Stimulated activated CD8-positive, alpha-beta memory T cell treated with anti-CD3 and anti-CD28 coated beads, Interleukin-15, amount 100 ng/mL, for 4 hours (primary cell): ENCODE results near the gene BATF.

ENCODE experiments used
- DNase-seq, 2 donors: peaks; one replicate each; pipeline ENCODE4 v3.0.0-alpha.2; 2020; ENCODE audit warnings: low read depth in 2 of 2

Gene BATF

DNA sequence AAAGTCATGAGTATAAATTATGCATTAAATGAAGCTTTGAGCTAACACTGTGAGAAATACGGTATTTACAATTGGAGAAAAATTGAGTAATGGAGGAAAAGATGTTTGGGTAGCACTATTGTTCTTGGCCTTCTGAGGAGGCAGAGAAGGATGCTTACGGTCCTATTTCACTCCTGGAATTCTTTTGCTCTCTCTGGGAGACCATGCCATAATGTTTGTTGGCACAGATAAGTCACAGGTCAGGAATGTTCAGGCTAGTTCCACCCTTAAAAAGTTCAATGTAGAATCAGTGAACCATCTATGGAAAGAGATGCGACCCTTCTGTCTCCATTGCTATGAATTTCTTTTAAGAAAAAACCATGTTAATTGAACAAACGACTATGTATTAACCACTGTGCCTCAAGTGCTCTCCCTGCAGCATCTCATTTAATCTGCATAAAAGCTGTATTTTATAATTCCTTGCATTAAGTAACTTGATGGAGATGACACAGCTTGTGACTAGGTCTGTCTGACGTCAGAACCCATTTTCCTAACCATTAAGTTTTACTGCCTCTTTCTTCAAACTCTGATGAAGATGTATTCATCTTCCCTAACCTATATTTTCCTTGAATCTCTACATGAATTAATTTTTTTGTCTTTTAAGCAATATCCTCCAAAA lies 9.5 kb downstream of the BATF start:
- DNase-seq: no peak

DNA sequence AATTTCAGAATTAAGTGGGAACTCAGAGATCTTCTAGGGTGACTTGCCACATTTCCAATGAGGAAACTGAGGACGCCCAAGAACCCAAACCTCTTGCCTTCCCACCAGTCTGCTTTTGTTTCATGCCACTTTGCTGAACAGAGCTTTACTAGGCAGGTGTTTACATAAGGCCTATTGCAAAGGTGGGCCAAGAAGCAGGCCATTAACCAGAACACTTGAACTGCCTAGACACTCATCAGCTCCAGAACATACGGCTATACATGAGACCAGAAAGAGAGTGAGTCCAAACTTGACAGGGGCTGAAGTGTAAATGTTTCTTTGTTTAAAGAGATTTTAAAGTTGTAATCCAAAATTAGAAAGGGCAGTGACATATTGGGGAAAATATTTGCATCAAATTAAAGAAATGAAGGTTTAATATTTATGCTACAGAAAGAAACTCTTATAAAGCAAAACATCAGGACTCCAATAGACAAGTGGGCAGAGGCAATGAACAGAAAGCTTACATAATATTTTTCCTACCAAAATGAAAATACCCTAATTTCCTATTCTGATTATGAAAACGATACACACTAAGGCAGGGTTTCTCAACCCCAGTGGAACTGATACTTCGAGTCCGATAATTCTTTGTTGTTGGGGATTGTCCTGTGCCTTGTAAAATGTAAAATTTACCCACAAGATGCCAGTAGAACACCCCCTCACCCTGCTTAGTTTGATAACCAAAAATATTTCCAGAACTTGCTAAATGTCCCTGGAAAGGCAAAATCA lies 11.7 kb downstream of the BATF start:
- DNase-seq: no peak

DNA sequence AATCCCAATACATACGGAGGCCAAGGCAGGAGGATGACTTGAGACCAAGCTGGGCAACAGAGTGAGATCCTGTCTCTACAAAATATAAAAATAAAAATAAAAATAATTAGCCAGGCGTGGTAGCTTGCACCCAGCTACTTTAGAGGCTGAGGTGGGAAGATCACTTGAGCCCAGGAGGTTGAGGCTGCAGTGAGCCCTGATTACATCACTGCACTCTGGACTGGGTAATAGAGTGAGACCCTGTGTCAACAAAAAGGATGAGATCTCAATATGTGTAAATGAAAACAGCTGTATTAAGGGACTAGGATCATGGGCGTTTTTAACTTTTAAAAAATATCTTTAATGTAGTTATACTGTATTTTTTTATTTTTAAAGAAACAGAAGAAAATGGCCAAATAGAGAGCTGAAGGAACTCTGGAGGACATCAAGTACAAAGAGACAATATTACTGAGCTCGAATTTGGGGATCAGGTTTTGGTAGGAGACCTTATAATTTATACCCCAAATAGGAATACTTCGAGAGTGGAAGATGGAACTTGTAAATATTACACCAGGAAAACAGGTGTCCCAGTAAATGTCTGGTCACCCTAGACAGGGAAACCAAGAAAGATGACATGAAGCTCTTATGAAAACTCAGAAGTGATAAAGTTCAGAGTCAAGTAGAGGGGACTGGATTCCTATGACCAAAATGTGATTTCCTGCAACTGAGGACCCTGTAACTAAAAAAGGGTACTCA lies 13.1 kb downstream of the BATF start:
- DNase-seq: no peak

DNA sequence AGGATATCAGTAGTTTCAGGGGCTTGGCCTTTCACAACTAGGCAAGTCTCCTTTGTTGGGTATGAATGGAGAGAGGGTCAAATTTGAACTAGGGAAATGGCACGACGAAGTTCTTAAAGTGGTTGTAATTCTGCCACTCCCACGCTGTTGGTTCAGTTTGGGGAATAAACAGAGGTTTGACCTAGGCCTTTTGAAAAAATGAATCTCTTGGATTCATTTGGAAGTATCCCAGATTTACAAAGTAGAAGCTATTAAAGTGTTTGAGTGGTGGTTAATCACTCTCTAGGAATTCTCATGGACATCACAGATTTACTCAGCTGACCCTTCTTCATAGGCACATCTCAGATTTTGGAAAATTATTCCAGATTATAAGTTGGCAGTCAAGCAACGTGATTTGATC lies 14.8 kb downstream of the BATF start:
- DNase-seq: no peak

DNA sequence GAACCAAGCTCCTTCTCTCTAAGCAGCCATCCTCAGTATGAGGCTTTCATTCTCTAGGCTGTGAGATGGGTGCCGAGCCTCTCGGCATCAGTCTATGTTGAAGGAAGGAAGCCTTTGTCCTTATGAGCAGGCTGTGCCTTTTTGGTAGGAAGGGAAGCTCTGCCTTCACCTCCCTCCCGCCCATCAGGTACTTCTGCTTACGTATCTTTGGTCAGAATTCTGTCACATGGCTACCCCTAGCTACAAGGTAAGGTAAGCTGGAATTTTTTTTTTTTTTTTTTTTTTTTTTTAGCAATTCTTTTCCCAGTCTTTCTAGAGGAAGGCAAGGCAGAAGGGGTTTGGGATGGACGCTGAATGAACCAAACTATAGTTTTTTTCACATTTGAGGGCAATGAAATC lies 16.9 kb downstream of the BATF start:
- DNase-seq: no peak

DNA sequence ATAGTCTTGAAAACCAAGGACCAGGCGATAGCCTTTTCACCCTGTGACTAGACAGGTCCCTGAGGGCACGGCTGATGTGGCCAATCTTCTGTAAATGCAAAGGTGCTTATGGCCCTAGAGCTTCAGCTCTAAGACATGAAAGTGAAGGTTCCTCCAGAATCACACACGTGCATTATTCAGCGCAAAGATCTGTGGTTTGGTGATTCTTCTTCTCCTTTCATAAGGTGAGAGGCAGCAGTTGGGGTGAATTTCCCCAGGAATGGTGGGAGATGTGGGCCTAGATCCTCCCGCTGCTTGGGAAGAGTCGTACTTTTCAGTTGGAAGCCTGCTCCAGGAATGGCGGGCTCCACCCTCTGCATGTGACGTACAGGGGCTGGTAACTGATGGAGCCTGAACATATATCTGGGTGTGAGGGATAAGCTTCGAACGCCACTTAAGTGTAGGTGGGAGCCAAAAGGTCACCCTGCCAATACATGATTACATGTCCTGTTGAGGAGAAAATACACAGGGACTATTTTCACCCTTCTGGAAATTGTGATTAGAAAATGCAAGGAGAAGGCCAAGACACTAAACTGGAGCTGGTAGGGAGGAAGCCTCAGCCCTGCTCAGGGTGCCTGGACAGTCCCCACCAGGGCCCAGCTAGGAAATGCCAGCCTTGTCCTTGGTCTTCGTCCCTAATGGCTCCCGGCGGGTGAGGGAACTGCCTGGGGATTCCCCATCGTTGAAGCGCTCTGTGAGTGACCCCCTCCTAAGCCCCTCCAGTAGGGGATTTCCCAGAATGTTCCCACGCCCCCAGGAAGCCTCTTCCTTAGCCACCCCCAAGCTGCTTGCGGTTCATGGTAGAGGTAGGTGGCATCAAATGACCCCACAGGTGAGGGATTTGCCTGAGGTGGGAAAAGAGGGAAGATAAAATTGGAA lies 17.6 kb downstream of the BATF start:
- DNase-seq: no peak

DNA sequence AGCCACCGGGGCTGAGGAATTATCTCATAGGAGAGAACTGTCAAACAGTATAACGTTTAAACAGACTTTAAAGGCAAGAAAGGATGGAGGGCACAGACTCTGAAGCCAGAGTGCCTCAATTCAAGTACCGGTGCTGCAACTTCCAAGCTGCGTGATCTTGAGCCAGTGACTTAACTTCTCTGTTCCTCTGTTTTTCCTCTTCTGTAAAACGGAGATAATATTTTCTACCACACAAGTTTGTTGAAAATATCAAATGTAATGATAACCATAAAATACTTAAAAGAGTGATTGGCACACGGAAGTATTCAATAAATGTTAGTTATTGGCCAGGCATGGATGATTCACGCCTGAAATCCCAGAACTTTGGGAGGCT lies 18.2 kb downstream of the BATF start:
- no peak for DNase-seq

DNA sequence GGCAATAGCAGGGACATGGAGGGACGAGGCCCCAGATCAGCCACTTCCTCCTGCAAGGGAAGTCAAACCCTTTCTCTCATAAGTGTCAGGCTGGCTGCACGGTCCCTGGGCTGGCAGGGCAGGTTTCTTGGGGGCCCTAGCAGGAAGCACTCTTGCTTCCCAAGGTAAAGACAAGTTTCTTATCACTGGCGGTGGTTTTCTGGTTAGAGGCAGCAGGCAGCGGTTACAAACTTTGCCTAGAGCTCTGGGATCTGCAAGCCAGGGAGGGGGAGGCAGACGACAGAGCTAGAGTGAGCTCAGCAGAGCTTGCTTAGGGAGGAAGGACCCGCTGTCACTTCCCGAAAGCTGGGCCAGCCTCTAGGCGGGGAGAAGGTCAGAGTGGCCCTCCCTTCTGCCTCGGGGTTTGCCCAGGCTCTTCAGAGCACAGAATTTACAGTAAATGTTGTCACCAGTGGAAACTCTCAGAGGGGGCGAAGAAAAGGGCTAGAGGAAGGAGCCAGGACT lies 20.4 kb downstream of the BATF start:
- DNase-seq: peak; percentile 64 to 76

DNA sequence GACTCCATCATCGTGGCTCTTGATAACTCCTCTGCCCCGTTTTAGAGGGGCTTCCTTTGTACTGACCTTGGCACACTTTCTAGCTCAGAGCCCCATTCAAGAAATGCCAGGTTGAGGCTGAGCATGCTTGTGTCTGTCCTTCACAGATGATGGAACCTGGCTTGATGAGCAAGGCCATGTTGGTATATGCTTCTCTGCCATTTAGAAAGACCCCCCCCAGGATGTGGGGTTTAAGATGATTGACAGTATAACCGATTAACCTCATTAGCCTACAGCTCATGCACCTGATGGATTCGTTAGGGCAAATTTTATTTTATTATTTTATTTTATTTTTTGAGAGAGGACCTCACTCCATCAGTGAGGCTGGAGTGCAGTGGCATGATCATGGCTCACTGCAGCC lies 21.0 kb downstream of the BATF start:
- no peak for DNase-seq

DNA sequence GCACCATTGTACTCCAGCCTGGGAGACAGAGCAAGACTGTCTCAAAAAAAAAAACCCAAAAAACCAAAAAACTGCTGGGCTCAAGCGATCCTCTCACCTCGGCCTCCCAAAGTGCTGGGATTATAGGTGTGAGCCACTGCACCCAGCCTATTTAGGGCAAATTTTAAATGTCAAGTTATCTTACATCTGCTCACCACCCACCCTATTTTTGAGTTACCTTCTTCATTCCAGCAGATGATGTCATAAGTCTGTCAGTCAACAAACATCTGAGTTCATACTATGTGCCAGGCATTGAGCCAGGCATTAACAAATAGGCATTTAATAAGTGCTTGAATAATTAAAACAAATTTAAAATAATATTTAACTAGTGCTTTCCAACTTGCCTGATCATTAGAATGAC lies 21.5 kb downstream of the BATF start:
- no peak for DNase-seq

DNA sequence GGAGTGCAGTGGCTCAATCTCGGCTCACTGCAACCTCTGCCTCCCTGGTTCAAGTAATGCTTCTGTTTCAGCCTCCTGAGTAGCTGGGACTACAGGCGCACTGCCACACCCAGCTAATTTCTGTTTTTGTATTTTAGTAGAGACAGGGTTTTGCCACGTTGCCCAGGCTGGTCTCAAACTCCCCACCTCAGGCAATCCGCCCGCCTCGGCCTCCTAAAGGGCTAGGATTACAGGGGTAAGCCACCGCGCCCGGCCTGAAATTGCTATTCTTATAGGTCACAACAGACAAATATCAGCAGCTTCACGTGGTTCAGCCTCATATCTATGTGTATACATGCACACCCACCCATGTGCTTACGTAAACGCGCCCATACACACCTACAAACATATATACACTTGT lies 23.6 kb downstream of the BATF start:
- DNase-seq: no peak

DNA sequence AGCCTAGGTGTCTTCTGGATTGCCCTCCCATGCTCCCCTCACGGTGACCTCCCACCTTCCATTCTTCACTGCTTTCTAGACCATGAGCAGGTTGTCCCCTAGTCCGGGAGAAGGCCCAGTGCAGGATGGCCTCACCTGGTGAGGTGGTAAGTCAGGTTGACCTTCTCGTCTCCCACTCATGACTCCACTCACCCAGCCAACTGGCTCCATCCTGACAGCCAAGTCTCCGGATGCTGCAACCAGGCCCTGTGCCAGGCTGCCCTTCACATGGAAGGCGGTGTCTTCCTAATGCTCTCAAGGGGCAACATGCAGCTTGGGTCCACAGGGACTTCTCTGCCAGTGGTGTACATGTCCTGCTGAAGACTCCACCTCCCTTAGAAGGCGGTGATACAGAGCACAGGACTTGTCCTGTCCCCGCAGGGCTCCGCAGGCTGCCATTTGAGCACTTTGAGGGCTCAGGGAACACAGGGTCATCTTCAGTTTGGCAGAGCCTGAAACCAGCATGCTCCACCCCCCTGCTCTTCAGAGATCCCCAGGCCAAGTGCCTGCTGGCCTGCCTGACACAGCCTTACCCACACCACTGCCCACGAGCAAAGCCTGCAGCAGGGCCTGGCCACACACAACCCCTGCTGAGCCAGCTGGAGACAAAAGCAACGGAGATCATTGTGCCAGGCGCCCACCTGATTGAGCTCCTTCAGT lies 25.4 kb downstream of the BATF start:
- no peak for DNase-seq

DNA sequence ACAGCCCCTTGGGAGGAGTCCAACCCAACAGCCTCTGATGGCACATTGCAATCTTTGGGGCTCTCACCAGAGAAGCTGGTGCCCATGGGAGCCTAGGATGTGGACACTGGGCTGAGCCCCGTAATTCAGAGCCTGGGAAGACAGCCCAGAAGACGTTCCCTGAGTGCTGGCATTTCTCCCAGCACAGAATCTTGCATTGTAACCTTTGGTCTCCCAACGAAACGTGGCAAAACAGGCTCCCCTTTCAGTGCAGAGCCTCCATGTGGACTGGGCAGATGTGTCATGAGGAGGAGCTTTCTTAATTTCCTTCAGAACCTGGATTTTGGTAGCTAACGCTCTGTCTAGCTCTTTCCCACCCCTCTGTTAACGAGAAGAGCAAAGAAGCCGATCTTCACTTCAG lies 26.3 kb downstream of the BATF start:
- no peak for DNase-seq

DNA sequence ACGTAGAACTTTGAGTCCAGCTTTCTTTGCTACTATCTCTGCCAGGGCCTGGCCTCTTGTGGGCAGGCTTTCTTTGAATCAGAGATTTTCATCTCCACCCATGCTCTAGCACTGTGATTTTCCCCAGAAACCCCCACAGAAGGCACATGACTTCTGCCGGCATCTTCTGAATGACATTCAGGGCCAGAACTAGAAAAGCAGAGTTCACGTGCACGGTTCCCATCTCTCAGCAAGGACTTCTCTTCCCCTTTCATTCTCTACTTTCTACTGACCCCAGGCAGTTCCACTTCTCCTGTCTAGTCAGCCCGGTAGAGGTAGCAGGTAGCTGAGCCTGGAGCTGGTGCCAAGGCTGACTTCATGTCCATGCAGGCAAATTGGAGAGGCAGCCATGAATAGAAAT lies 26.9 kb downstream of the BATF start:
- no peak for DNase-seq

DNA sequence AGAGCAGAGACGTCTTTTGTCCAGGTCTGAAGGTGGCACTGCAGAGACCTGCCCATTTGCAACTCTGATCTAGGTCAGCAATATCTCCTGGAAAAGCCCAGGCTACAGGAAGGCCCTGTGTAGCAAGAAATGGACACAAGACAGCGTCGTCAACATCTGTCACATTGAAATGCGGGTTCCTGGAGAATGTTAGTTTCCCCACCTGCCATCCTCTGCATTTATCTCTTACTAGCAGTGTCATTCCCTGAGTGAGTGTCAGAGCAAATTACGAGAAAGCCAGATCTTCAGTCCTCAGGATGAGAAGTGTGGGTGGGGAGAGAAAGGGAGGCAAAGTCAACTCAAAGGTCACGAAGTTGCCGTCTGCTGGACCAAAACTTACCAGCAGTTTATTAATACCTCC lies 28.8 kb downstream of the BATF start:
- no peak for DNase-seq

DNA sequence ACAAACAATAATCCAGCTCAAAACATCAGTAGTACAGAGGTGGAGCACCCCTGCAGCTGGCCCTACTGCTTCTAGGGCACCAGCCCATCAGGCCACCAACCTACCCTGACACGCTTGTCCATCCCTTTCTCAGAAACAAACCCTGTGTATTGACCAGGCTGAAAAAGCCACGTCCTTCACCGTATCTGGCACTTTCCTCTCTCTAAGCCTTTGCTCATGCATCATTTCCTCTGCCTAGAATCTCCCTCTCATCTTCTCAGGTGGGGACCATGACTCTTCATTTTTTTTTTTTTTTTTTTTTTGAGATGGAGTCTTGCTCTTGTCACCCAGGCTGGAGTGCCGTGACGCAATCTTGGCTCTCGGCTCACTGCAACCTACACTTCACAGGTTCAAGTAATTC lies 30.9 kb downstream of the BATF start:
- DNase-seq: no peak

DNA sequence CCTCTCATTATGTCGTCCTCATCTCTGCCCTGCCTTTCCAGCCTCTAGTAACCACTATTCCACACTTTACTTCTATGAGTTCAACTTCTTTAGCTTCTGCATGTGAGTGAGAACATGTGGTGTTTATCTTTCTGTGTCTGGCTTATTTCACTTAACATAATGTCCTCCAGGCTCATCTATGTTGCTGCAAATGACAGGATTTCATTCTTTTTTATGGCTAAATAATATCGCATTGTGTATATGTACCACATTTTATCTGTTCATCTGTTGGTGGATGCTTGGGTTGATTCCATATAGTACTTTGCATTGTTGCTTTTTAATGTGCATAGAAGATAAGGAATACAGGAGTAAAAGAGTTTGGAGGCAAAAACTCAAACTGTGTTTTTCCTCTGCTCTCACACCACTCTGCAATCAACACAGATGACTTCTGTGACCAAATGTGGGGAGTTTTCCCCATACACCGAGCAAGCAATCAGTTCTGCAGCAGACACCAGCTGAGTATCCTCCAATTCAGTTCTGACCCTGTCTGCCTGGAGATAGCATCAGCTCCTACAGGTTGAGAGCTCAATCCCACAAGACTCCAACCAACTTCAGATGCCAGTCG lies 31.6 kb downstream of the BATF start:
- DNase-seq: no peak

DNA sequence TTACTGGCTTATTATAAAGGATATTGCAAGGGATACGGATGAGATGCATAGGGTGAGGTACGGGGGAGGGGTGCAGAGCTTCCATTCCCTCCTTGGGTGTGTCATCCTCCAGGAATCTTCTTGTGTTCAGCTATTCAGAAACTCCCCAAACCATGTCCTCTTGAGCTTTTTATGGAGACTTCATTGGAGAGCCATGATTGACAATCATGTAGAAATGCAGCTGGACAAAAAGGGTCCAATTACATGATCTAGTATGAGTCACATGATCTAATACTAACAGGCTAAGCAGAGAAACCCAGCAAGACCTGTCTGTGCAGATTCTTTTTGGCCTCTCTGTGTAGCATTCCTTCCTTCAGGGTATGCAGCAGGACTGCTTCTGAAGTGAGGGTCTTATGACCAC lies 32.2 kb downstream of the BATF start:
- no peak for DNase-seq

DNA sequence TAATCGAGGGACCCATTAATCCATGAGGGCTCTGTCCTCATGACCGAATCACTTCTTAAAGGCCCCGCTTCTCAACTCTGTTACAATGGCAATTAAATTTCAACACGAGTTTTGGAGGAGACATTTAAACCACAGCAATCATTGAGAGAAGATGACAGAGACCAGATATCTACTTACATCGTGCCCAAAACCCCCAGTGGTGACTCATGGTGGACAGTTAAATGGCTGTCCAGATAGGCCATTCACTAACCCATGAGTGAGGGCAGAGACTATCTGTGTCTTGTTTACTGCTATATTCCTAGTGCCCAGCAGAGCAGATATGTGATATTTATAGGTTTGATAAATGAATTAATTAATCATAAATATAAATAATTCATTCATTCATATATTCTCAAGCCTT lies 36.2 kb downstream of the BATF start:
- DNase-seq: no peak

DNA sequence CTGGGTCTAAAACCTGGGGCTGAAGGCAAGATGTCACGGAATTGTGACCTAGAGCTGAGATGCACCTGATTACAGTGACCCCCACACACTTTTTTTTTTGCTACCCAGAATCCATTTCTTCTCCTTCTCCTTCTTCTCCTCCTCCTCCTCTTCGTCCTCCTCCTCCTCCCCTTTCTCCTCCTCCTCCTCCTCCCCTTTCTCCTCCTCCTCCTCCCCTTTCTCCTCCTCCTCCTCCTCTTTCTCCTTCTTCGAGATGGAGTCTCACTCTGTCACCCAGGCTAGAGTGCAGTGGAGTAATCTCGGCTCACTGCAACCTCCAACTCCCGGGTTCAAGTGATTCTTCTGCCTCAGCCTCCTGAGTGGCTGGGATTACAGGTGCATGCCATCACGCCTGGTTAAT lies 36.8 kb downstream of the BATF start:
- DNase-seq: no peak
